Gastrocnemius medialis (tissue), 4 donors: ENCODE data around the gene VSTM5.

Experiments used
- CTCF ChIP-seq, 5 experiments: fragments of 450-650 bp in 3 of 5; fragments of 200-600 bp in 2 of 5; sonication (generic) in 2 of 5; IDR thresholded peaks in 4 of 5; conservative IDR thresholded peaks in 1 of 5; 1 replicate in 4 of 5; 2 replicates in 1 of 5; pipeline ENCODE4 v1.5.1; 2016 to 2019; ENCODE audit warnings: antibody characterized with exemption in 5 of 5, mild to moderate bottlenecking in 3 of 5, moderate library complexity in 3 of 5
- POLR2A ChIP-seq, 2 donors: fragments of 450-650 bp; IDR thresholded peaks; one replicate each; pipeline ENCODE4 v1.6.1; 2017; ENCODE audit warnings: antibody characterized with exemption in 2 of 2, mild to moderate bottlenecking in 2 of 2, moderate library complexity in 2 of 2

GRCh38 chr11:93784145-93784934, 66.1 kb downstream of the VSTM5 start, which contains the start of gene MED17:
- TF ChIP-seq CTCF (IDR thresholded peaks at IDR 0.05 in 4 of 5, conservative IDR thresholded peaks at IDR 0.05 in 1 of 5) = peak in 4 of 5 experiments; percentile 38 to 53 (median 44)
- TF ChIP-seq POLR2A (IDR thresholded peaks at IDR 0.05) = peak; percentile 79
